Mesenchymal stem cell (in vitro differentiated cells and primary cell): Measurements from ENCODE around the gene ERICH2.

Experiments
- DNase-seq: peaks from one replicate; pipeline ENCODE4 v3.0.0-alpha.2; 2013
- H2AFZ ChIP-seq: one replicate; pipeline ENCODE4 v1.6.1; 2013; ENCODE audit warnings: low read depth, mild to moderate bottlenecking, control low read depth, inconsistent platforms, low read length, moderate library complexity
- H2AK5ac ChIP-seq: 2 replicates; pipeline ENCODE4 v1.6.1; 2013; ENCODE audit warnings: low read length, moderate library complexity, mild to moderate bottlenecking, inconsistent platforms; ENCODE audit not compliant: severe bottlenecking
- H2BK120ac ChIP-seq: one replicate; pipeline ENCODE4 v1.6.1; 2013; ENCODE audit warnings: low read depth, mild to moderate bottlenecking, inconsistent platforms, low read length, moderate library complexity
- H2BK12ac ChIP-seq, 2 experiments: one replicate each; pipeline ENCODE4 v1.6.1; 2013; ENCODE audit warnings: inconsistent platforms in 2 of 2, low read length in 2 of 2, mild to moderate bottlenecking in 2 of 2, moderate library complexity in 2 of 2, control low read depth in 1 of 2
- H2BK15ac ChIP-seq: one replicate; pipeline ENCODE4 v1.6.1; 2013; ENCODE audit warnings: mild to moderate bottlenecking, low read depth, inconsistent platforms; ENCODE audit not compliant: poor library complexity, severe bottlenecking
- H2BK5ac ChIP-seq: 2 replicates; pipeline ENCODE4 v1.6.1; 2013; ENCODE audit warnings: low read depth, mild to moderate bottlenecking, low read length, control low read depth, inconsistent platforms; ENCODE audit not compliant: poor library complexity, severe bottlenecking
- H3K14ac ChIP-seq, 2 experiments: one replicate each; pipeline ENCODE4 v1.6.1; 2013; ENCODE audit warnings: inconsistent platforms in 2 of 2, low read length in 2 of 2, control low read depth in 1 of 2, mild to moderate bottlenecking in 1 of 2, moderate library complexity in 1 of 2
- H3K18ac ChIP-seq, 2 experiments: one replicate each; pipeline ENCODE4 v1.6.1; 2013; ENCODE audit warnings: inconsistent platforms in 2 of 2, low read length in 2 of 2, control low read depth in 1 of 2, low read depth in 1 of 2, mild to moderate bottlenecking in 1 of 2
- H3K23ac ChIP-seq, 2 experiments: one replicate each; pipeline ENCODE4 v1.6.1; 2013; ENCODE audit warnings: inconsistent platforms in 2 of 2, low read length in 2 of 2, mild to moderate bottlenecking in 2 of 2, moderate library complexity in 2 of 2, control low read depth in 1 of 2
- H3K27ac ChIP-seq: 2 replicates; pipeline ENCODE4 v1.5.1; 2013; ENCODE audit warnings: mild to moderate bottlenecking, moderate library complexity, low read length, control low read depth, inconsistent platforms; ENCODE audit not compliant: poor library complexity, severe bottlenecking
- H3K27me3 ChIP-seq, 2 experiments: 2 replicates each; pipeline versions ENCODE4 v1.6.1 to v1.7.0; 2013; ENCODE audit warnings: low read length in 2 of 2, mild to moderate bottlenecking in 2 of 2, moderate library complexity in 2 of 2, control low read depth in 1 of 2, inconsistent platforms in 1 of 2; ENCODE audit not compliant: control insufficient read depth in 1 of 2, insufficient read depth in 1 of 2
- H3K36me3 ChIP-seq, 2 experiments: 2 replicates each; pipeline versions ENCODE4 v1.6.1 to v1.7.0; 2013; ENCODE audit warnings: low read length in 2 of 2, control low read depth in 1 of 2, inconsistent platforms in 1 of 2, low read depth in 1 of 2, mild to moderate bottlenecking in 1 of 2; ENCODE audit not compliant: insufficient read depth in 2 of 2, control insufficient read depth in 1 of 2
- H3K4ac ChIP-seq, 2 experiments: one replicate each; pipeline ENCODE4 v1.6.1; 2013; ENCODE audit warnings: inconsistent platforms in 2 of 2, low read length in 2 of 2, mild to moderate bottlenecking in 2 of 2, moderate library complexity in 2 of 2, control low read depth in 1 of 2, low read depth in 1 of 2
- H3K4me1 ChIP-seq: 2 replicates; pipeline ENCODE4 v1.6.1; 2013; ENCODE audit warnings: low read depth, low read length, control low read depth; ENCODE audit not compliant: control insufficient read depth, insufficient read depth
- H3K4me2 ChIP-seq: 2 replicates; pipeline ENCODE4 v1.6.1; 2013; ENCODE audit warnings: low read length, mild to moderate bottlenecking, inconsistent platforms; ENCODE audit not compliant: poor library complexity, severe bottlenecking
- H3K4me3 ChIP-seq, 2 experiments: 2 replicates each; pipeline versions ENCODE4 v1.5.1 to v1.7.0; 2013; ENCODE audit warnings: low read length in 2 of 2, mild to moderate bottlenecking in 2 of 2, control low read depth in 1 of 2, low read depth in 1 of 2; ENCODE audit not compliant: insufficient read depth in 1 of 2
- H3K79me1 ChIP-seq: replicated peaks from 2 replicates; pipeline ENCODE4 v1.6.1; 2013; ENCODE audit warnings: mild to moderate bottlenecking, control low read depth, low read length, inconsistent platforms; ENCODE audit not compliant: poor library complexity, severe bottlenecking
- H3K9ac ChIP-seq: 2 replicates; pipeline ENCODE4 v1.7.0; 2013; ENCODE audit warnings: mild to moderate bottlenecking, low read length, moderate library complexity
- H3K9me3 ChIP-seq: 2 replicates; pipeline ENCODE4 v1.7.0; 2013; ENCODE audit warnings: mild to moderate bottlenecking, low read length; ENCODE audit not compliant: control insufficient read depth
- H4K8ac ChIP-seq: one replicate; pipeline ENCODE4 v1.6.1; 2013; ENCODE audit warnings: inconsistent platforms, mild to moderate bottlenecking, low read length, moderate library complexity
- H4K91ac ChIP-seq: one replicate; pipeline ENCODE4 v1.6.1; 2013; ENCODE audit warnings: mild to moderate bottlenecking, low read length, inconsistent platforms
- WGBS: methylation state at CpG from one replicate; pipeline ENCODE4 v1.1.7; 2013; ENCODE audit warnings: mixed read lengths; 5-methylcytosine and 5-hydroxymethylcytosine counted together

The ERICH2 gene

GRCh38 chr2:170737821-170738220, 32.4 kb upstream of the ERICH2 start:
- no peak overlapping the region for H3K14ac ChIP-seq
- no peak overlapping the region for H3K4me2 ChIP-seq
- WGBS = 92% methylated on average over 4 of the region's 4 CpGs
- H3K4me1 ChIP-seq = peaks cover 6% of the 10 kb centered on the region
- no peak overlapping the region for H4K8ac ChIP-seq
- H2BK15ac ChIP-seq = no peak overlapping the region
- no peak overlapping the region for H3K4me3 ChIP-seq
- no peak overlapping the region for H2AFZ ChIP-seq
- DNase-seq = no peak
- no peak overlapping the region for H2BK120ac ChIP-seq
- H3K79me1 ChIP-seq = no peaks in the 10 kb centered on the region
- no peaks in the 10 kb centered on the region for H3K36me3 ChIP-seq
- H3K9me3 ChIP-seq = no peaks in the 10 kb centered on the region
- H3K23ac ChIP-seq = no peak overlapping the region
- no peak overlapping the region for H3K4ac ChIP-seq
- no peak overlapping the region for H2BK12ac ChIP-seq
- no peak overlapping the region for H3K27ac ChIP-seq
- no peak overlapping the region for H3K9ac ChIP-seq
- H2BK5ac ChIP-seq = no peak overlapping the region
- H4K91ac ChIP-seq = peak overlapping the region; percentile 15
- peaks cover 0 to 5% of the 10 kb centered on the region in 2 experiments for H3K27me3 ChIP-seq
- H3K18ac ChIP-seq = no peak overlapping the region
- H2AK5ac ChIP-seq = peak overlapping the region; percentile 94

GRCh38 chr2:170739048-170739447, 31.1 kb upstream of the ERICH2 start:
- Histone ChIP-seq H3K23ac (no peak overlapping the region), H4K91ac (no peak overlapping the region), H3K18ac (no peak overlapping the region), H3K4me3 (no peak overlapping the region), H3K4ac (no peak overlapping the region), H2BK15ac (no peak overlapping the region), H2BK120ac (no peak overlapping the region), H3K4me1 (peaks cover 7% of the 10 kb centered on the region), H3K36me3 (no peaks in the 10 kb centered on the region), H3K79me1 (no peaks in the 10 kb centered on the region), H3K9me3 (no peaks in the 10 kb centered on the region), H2AFZ (no peak overlapping the region), H3K4me2 (no peak overlapping the region), H4K8ac (no peak overlapping the region), H3K27ac (peak overlapping the region; percentile 54), H2BK12ac (no peak overlapping the region), H3K9ac (peak overlapping the region; percentile 59), H3K14ac (no peak overlapping the region), H3K27me3 (no peaks in the 10 kb centered on the region), H2BK5ac (no peak overlapping the region), H2AK5ac (no peak overlapping the region)
- WGBS = no CpG with 5 or more reads among the region's 3 CpGs
- peak; percentile 64 for DNase-seq

- no peak overlapping the region for H3K4me3 ChIP-seq
- H3K27me3 ChIP-seq = no peaks in the 10 kb centered on the region
- H3K14ac ChIP-seq = no peak overlapping the region
- no peak overlapping the region for H3K4me2 ChIP-seq
- H3K27ac ChIP-seq = peak overlapping the region; percentile 5
- DNase-seq = no peak
- no peak overlapping the region for H2AFZ ChIP-seq
- H3K9ac ChIP-seq = peak overlapping the region; percentile 59
- no peak overlapping the region for H4K91ac ChIP-seq
- H3K79me1 ChIP-seq = no peaks in the 10 kb centered on the region
- no peak overlapping the region for H2BK12ac ChIP-seq
- H3K4me1 ChIP-seq = peaks cover 7% of the 10 kb centered on the region
- no peak overlapping the region for H2BK5ac ChIP-seq
- no peak overlapping the region for H2BK120ac ChIP-seq
- 98% methylated on average over 2 of the region's 3 CpGs for WGBS
- H3K18ac ChIP-seq = no peak overlapping the region
- H4K8ac ChIP-seq = no peak overlapping the region
- no peak overlapping the region for H3K4ac ChIP-seq
- H3K36me3 ChIP-seq = no peaks in the 10 kb centered on the region
- H2BK15ac ChIP-seq = no peak overlapping the region
- no peaks in the 10 kb centered on the region for H3K9me3 ChIP-seq
- H3K23ac ChIP-seq = no peak overlapping the region
- no peak overlapping the region for H2AK5ac ChIP-seq
Measured at GRCh38 chr2:170739507-170740046, 30.6 kb upstream of the ERICH2 start.

GRCh38 chr2:170740660-170741059, 29.5 kb upstream of the ERICH2 start:
- Histone ChIP-seq H2AK5ac (peak overlapping the region; percentile 61), H3K4me2 (no peak overlapping the region), H3K27ac (no peak overlapping the region), H3K23ac (no peak overlapping the region), H3K18ac (no peak overlapping the region), H4K91ac (no peak overlapping the region), H3K36me3 (no peaks in the 10 kb centered on the region), H2BK120ac (no peak overlapping the region), H3K79me1 (no peaks in the 10 kb centered on the region), H3K4ac (no peak overlapping the region), H3K14ac (no peak overlapping the region), H3K4me1 (peaks cover 7% of the 10 kb centered on the region), H3K27me3 (no peaks in the 10 kb centered on the region), H2AFZ (no peak overlapping the region), H3K4me3 (no peak overlapping the region), H2BK12ac (no peak overlapping the region), H3K9me3 (no peaks in the 10 kb centered on the region), H2BK5ac (no peak overlapping the region), H3K9ac (no peak overlapping the region), H2BK15ac (no peak overlapping the region), H4K8ac (no peak overlapping the region)
- 90% methylated on average over 4 of the region's 4 CpGs for WGBS
- no peak for DNase-seq
